C4-2B (cell line): Measurements from ENCODE around the gene ZNF557.

Experiments
- CTCF ChIP-seq: fragments of 450-650 bp; conservative IDR thresholded peaks from 2 replicates; pipeline ENCODE4 v1.5.1; 2017; ENCODE audit warnings: mild to moderate bottlenecking
- ZFX ChIP-seq: fragments of 450-650 bp; IDR thresholded peaks from 2 replicates; pipeline ENCODE4 v1.6.1; 2017

GRCh38 chr19:7101498-7102253 is 32.2 kb downstream of the ZNF557 start:
- TF ChIP-seq CTCF (no peak), ZFX (no peak)
